IMR-90 (cell line): ENCODE measurements around the gene ACVR1B. TPM values are rescaled to one million over a fixed set of nuclear protein-coding genes. Genes with fewer than 3 reads are reported as not detected.

Experiments
- ATAC-seq: fragments of 200-7000 bp; cut with Tn5 transposase; 2 replicates; pipeline ENCODE4 v1.9.1; 2020; ENCODE audit warnings: low read depth, mild to moderate bottlenecking, moderate library complexity
- BruUV-seq: library from RNA; stranded (reverse); fragments of 400-500 nt; replicated peaks from 2 replicates; lab custom pipeline; 2021; lab: Mats Ljungman, UMichigan
- CTCF ChIA-PET: fragments of 300-600 bp; formaldehyde crosslinking; extraction: SDS; loops from one replicate; lab custom pipeline; 2021; ENCODE audit warnings: antibody characterized with exemption; lab: Yijun Ruan, JAX
- POLR2A ChIA-PET: fragments of 300-600 bp; sonication (Branson Sonifier 250); formaldehyde crosslinking; loops from one replicate; lab custom pipeline; 2022; ENCODE audit warnings: antibody characterized with exemption; ENCODE audit not compliant: unreplicated experiment; lab: Charles Lee
- DNase-seq: peaks from one replicate; pipeline ENCODE4 v3.0.0; 2013
- H2AFZ ChIP-seq: replicated peaks from 2 replicates; pipeline ENCODE3; 2013; ENCODE audit warnings: low read length, mild to moderate bottlenecking; ENCODE audit not compliant: poor library complexity
- H2AK5ac ChIP-seq: 2 replicates; pipeline ENCODE4 v1.6.1; 2013; ENCODE audit warnings: low read depth, low read length, inconsistent platforms
- H2AK9ac ChIP-seq: replicated peaks from 2 replicates; pipeline ENCODE3; 2013; ENCODE audit warnings: mild to moderate bottlenecking, low read depth, low read length, moderate library complexity; ENCODE audit not compliant: poor library complexity
- H2BK120ac ChIP-seq: 2 replicates; pipeline ENCODE4 v1.6.1; 2013; ENCODE audit warnings: low read depth, low read length, inconsistent platforms
- H2BK15ac ChIP-seq: 3 replicates; pipeline ENCODE4 v1.6.1; 2013; ENCODE audit warnings: low read depth, low read length, inconsistent platforms
- H2BK20ac ChIP-seq: 2 replicates; pipeline ENCODE4 v1.6.1; 2013; ENCODE audit warnings: low read depth, mild to moderate bottlenecking, inconsistent platforms, low read length, moderate library complexity
- H2BK5ac ChIP-seq: 2 replicates; pipeline ENCODE4 v1.6.1; 2013; ENCODE audit warnings: mild to moderate bottlenecking, low read depth, low read length, inconsistent platforms; ENCODE audit not compliant: poor library complexity, severe bottlenecking
- H3K14ac ChIP-seq: replicated peaks from 2 replicates; pipeline ENCODE4 v1.6.1; 2013; ENCODE audit warnings: low read depth, low read length, inconsistent platforms
- H3K18ac ChIP-seq: 2 replicates; pipeline ENCODE4 v1.6.1; 2013; ENCODE audit warnings: low read depth, low read length, control low read depth
- H3K23ac ChIP-seq: 2 replicates; pipeline ENCODE4 v1.6.1; 2013; ENCODE audit warnings: low read depth, low read length, inconsistent platforms
- H3K27ac ChIP-seq: 2 replicates; pipeline ENCODE4 v1.5.1; 2013; ENCODE audit warnings: mild to moderate bottlenecking, control low read depth, low read length; ENCODE audit not compliant: insufficient read depth
- H3K27me3 ChIP-seq: 2 replicates; pipeline ENCODE4 v1.6.1; 2013; ENCODE audit warnings: low read length; ENCODE audit not compliant: control insufficient read depth, insufficient read depth
- H3K36me3 ChIP-seq: 2 replicates; pipeline ENCODE4 v1.6.1; 2013; ENCODE audit warnings: low read length, mixed read lengths; ENCODE audit not compliant: control insufficient read depth, insufficient read depth
- H3K4ac ChIP-seq: 2 replicates; pipeline ENCODE4 v1.6.1; 2013; ENCODE audit warnings: low read depth, low read length, inconsistent platforms
- H3K4me1 ChIP-seq: 2 replicates; pipeline ENCODE4 v1.6.1; 2013; ENCODE audit warnings: low read length, mixed read lengths; ENCODE audit not compliant: control insufficient read depth, insufficient read depth
- H3K4me2 ChIP-seq: 2 replicates; pipeline ENCODE4 v1.6.1; 2013; ENCODE audit warnings: low read depth, mild to moderate bottlenecking, control low read depth, low read length, moderate library complexity
- H3K4me3 ChIP-seq: 2 replicates; pipeline ENCODE4 v1.5.1; 2013; ENCODE audit warnings: low read depth, mild to moderate bottlenecking, control low read depth, low read length, moderate library complexity; ENCODE audit not compliant: insufficient read depth
- H3K56ac ChIP-seq: 2 replicates; pipeline ENCODE4 v1.6.1; 2013; ENCODE audit warnings: low read length, inconsistent platforms; ENCODE audit not compliant: insufficient read depth; ENCODE audit errors: extremely low read depth
- H3K79me1 ChIP-seq, 2 experiments: 2 replicates each; pipeline ENCODE4 v1.6.1; 2013; ENCODE audit warnings: low read length in 2 of 2, inconsistent platforms in 1 of 2, low read depth in 1 of 2
- H3K9ac ChIP-seq: 2 replicates; pipeline ENCODE4 v1.6.1; 2013; ENCODE audit warnings: low read depth, low read length, control low read depth
- H3K9me1 ChIP-seq: 2 replicates; pipeline ENCODE4 v1.6.1; 2013; ENCODE audit warnings: low read length, inconsistent platforms; ENCODE audit not compliant: insufficient read depth
- H3K9me3 ChIP-seq: 2 replicates; pipeline ENCODE4 v1.6.1; 2013; ENCODE audit warnings: low read length; ENCODE audit not compliant: control insufficient read depth, insufficient read depth
- H4K20me1 ChIP-seq: 2 replicates; pipeline ENCODE4 v1.6.1; 2013; ENCODE audit warnings: low read length, inconsistent platforms; ENCODE audit not compliant: insufficient read depth
- H4K5ac ChIP-seq: 2 replicates; pipeline ENCODE4 v1.6.1; 2013; ENCODE audit warnings: mild to moderate bottlenecking, low read depth, low read length, control low read depth
- H4K8ac ChIP-seq, 2 experiments: 2 replicates each; pipeline ENCODE4 v1.6.1; 2013; ENCODE audit warnings: low read depth in 2 of 2, low read length in 2 of 2, control low read depth in 1 of 2, inconsistent platforms in 1 of 2
- H4K91ac ChIP-seq: 2 replicates; pipeline ENCODE4 v1.6.1; 2013; ENCODE audit warnings: low read depth, low read length, inconsistent platforms; ENCODE audit not compliant: insufficient read depth
- BHLHE40 ChIP-seq: fragments of 150-350 bp; IDR thresholded peaks from 2 replicates; pipeline ENCODE4 v1.6.1; 2016; ENCODE audit warnings: mild to moderate bottlenecking, low read depth, low read length
- CEBPB ChIP-seq: IDR thresholded peaks from 2 replicates; pipeline ENCODE4 v1.6.1; 2012; ENCODE audit warnings: low read depth, low read length, improper control_type of control experiment
- CHD1 ChIP-seq: IDR thresholded peaks from 2 replicates; pipeline ENCODE4 v1.6.1; 2012; ENCODE audit warnings: low read depth, low read length, improper control_type of control experiment
- FOS ChIP-seq: fragments of 150-350 bp; IDR thresholded peaks from 2 replicates; pipeline ENCODE4 v1.6.1; 2016; ENCODE audit warnings: low read depth, low read length
- MAFK ChIP-seq: IDR thresholded peaks from 2 replicates; pipeline ENCODE4 v1.6.1; 2012; ENCODE audit warnings: low read depth, low read length, improper control_type of control experiment
- MAZ ChIP-seq: IDR thresholded peaks from 2 replicates; pipeline ENCODE4 v1.6.1; 2012; ENCODE audit warnings: low read depth, mild to moderate bottlenecking, low read length, improper control_type of control experiment, moderate library complexity, borderline replicate concordance
- MXI1 ChIP-seq: IDR thresholded peaks from 2 replicates; pipeline ENCODE4 v1.6.1; 2012; ENCODE audit warnings: low read depth, mild to moderate bottlenecking, low read length, moderate library complexity, borderline replicate concordance
- NFE2L2 ChIP-seq: fragments of 150-350 bp; IDR thresholded peaks from 2 replicates; pipeline ENCODE4 v1.6.1; 2016; ENCODE audit warnings: low read depth, mild to moderate bottlenecking, low read length
- POLR2A ChIP-seq: IDR thresholded peaks from 2 replicates; pipeline ENCODE4 v1.6.1; 2012; ENCODE audit warnings: mild to moderate bottlenecking, low read depth, low read length
- RAD21 ChIP-seq: IDR thresholded peaks from 2 replicates; pipeline ENCODE4 v1.6.1; 2012; ENCODE audit warnings: low read length, improper control_type of control experiment
- RCOR1 ChIP-seq: IDR thresholded peaks from 2 replicates; pipeline ENCODE4 v1.6.1; 2012; ENCODE audit warnings: mild to moderate bottlenecking, low read length, improper control_type of control experiment; ENCODE audit not compliant: insufficient replicate concordance
- RFX5 ChIP-seq: IDR thresholded peaks from 2 replicates; pipeline ENCODE4 v1.8.0; 2012; ENCODE audit warnings: low read depth, mild to moderate bottlenecking, low read length, moderate library complexity
- SMC3 ChIP-seq: fragments of 150-350 bp; IDR thresholded peaks from 2 replicates; pipeline ENCODE4 v1.6.1; 2016; ENCODE audit warnings: low read depth, mild to moderate bottlenecking, antibody characterized with exemption, low read length, moderate library complexity
- USF2 ChIP-seq: fragments of 150-350 bp; IDR thresholded peaks from 2 replicates; pipeline ENCODE4 v1.6.1; 2017; ENCODE audit warnings: mild to moderate bottlenecking, antibody characterized with exemption, low read length, low read depth
- WGBS, 2 experiments: methylation state at CpG; one replicate each; pipeline versions ENCODE4 v1.1.5 to v1.1.7; 2013; ENCODE audit warnings: missing lambda C conversion rate in 2 of 2; ENCODE audit not compliant: insufficient read length in 1 of 2; ENCODE audit errors: extremely low coverage in 2 of 2; 5-methylcytosine and 5-hydroxymethylcytosine counted together
- dilution Hi-C: fragments of 300-500 bp; cut with HindIII; formaldehyde crosslinking; loops from one replicate; pipeline ENCODE4 v1.14.3; 2018; ENCODE audit warnings: low sequenced_read_pairs; ENCODE audit not compliant: unreplicated experiment
- in situ Hi-C: fragments of 300-500 bp; cut with MboI; formaldehyde crosslinking; loops from 3 replicates; pipeline ENCODE4 v1.14.3; 2019; ENCODE audit warnings: low sequenced_read_pairs, inconsistent platforms, mixed read lengths
- intact Hi-C: fragments of 100-400 bp; cut with micrococcal nuclease; formaldehyde crosslinking; loops from 2 replicates; pipeline ENCODE4 v1.10.0; 2022
- polyA plus RNA-seq, 3 experiments: library from polyadenylated mRNA; depleted of rRNA; stranded (reverse); fragments of >200 nt; gene quantifications; 2 replicates each; pipeline ENCODE4 v1.2.3, GENCODE V29; 2012; ENCODE audit warnings: low replicate concordance in 1 of 3
- total RNA-seq: library from RNA; depleted of rRNA; stranded (reverse); fragments of >200 nt; gene quantifications from 2 replicates; pipeline ENCODE4 v1.2.3, GENCODE V29; 2012
- TF ChIP-seq, protein P1 (sequence below): conservative IDR thresholded peaks from 2 replicates; pipeline ENCODE4 v1.5.1; 2012; ENCODE audit warnings: mild to moderate bottlenecking, low read depth, low read length, improper control_type of control experiment
- TF ChIP-seq, protein P2 (sequence below): fragments of 150-350 bp; IDR thresholded peaks from 2 replicates; pipeline ENCODE4 v1.6.1; 2016; ENCODE audit warnings: low read depth, mild to moderate bottlenecking, low read length, moderate library complexity, borderline replicate concordance

The ACVR1B gene
- total and polyA plus RNA-seq, 2 of the 4 experiments (the other 2 are of a cell fraction) = 5.7 to 13.6 TPM

DNA sequence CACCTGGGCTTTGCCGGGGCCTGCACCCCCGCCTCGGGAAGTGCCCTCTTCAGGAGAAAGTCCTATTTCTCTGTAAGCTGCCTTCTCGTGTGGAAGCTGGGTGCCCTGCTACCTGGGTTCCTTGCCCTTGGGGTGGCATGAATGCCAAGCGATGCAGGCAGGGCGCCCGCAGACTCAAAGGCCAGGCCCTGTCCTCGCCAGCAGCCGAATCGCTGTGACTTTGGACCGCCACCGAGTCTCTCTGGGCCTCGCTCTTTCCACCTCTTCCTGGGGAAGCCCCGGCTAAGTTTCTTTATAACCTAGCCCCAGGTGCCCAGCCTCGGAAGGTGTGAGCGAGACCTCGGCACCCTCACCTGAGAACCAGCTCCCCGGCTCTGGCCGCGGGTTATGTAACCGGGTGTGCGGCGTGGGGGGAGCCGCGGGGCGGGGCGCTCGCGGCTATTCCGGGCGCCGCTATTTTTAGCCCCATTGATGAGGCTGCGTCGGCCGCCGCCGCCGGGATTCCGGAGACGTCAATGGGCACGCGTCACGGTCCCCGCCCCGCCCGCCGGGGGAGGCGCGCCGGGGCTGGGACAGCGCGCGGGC lies 85.2 kb downstream of the ACVR1B start:
- no peak overlapping the region for H3K23ac ChIP-seq
- H4K91ac ChIP-seq = no peak overlapping the region
- H2BK120ac ChIP-seq = no peak overlapping the region
- H3K4me1 ChIP-seq = peaks cover 8% of the 10 kb centered on the region
- TF ChIP-seq RCOR1 (no peak), NFE2L2 (no peak), RAD21 (no peak), BHLHE40 (peak; percentile 69), MAZ (peak; percentile 94), SMC3 (no peak), POLR2A (peak; percentile 72), MXI1 (no peak), FOS (no peak), CHD1 (no peak), USF2 (no peak), CEBPB (peak; percentile 68), MAFK (no peak), RFX5 (no peak)
- TF ChIP-seq, protein P1, sequence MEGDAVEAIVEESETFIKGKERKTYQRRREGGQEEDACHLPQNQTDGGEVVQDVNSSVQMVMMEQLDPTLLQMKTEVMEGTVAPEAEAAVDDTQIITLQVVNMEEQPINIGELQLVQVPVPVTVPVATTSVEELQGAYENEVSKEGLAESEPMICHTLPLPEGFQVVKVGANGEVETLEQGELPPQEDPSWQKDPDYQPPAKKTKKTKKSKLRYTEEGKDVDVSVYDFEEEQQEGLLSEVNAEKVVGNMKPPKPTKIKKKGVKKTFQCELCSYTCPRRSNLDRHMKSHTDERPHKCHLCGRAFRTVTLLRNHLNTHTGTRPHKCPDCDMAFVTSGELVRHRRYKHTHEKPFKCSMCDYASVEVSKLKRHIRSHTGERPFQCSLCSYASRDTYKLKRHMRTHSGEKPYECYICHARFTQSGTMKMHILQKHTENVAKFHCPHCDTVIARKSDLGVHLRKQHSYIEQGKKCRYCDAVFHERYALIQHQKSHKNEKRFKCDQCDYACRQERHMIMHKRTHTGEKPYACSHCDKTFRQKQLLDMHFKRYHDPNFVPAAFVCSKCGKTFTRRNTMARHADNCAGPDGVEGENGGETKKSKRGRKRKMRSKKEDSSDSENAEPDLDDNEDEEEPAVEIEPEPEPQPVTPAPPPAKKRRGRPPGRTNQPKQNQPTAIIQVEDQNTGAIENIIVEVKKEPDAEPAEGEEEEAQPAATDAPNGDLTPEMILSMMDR = no peak
- TF ChIP-seq, protein P2, sequence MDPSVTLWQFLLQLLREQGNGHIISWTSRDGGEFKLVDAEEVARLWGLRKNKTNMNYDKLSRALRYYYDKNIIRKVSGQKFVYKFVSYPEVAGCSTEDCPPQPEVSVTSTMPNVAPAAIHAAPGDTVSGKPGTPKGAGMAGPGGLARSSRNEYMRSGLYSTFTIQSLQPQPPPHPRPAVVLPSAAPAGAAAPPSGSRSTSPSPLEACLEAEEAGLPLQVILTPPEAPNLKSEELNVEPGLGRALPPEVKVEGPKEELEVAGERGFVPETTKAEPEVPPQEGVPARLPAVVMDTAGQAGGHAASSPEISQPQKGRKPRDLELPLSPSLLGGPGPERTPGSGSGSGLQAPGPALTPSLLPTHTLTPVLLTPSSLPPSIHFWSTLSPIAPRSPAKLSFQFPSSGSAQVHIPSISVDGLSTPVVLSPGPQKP = no peak
- no peak overlapping the region for H3K9ac ChIP-seq
- H2BK5ac ChIP-seq = no peak overlapping the region
- H3K18ac ChIP-seq = no peak overlapping the region
- H3K56ac ChIP-seq = no peak overlapping the region
- no peaks in the 10 kb centered on the region for H3K9me3 ChIP-seq
- H3K79me1 ChIP-seq = peaks cover 13 to 51% of the 10 kb centered on the region in 2 experiments; a peak in 3 of 4 replicates
- H3K27ac ChIP-seq = no peak overlapping the region; the same call in 1 of the 2 replicates
- no peak overlapping the region for H2BK15ac ChIP-seq
- H3K14ac ChIP-seq = no peak overlapping the region
- H3K4me3 ChIP-seq = peak overlapping the region; percentile 72
- in situ Hi-C loops (no loop called here), dilution Hi-C loops (no loop called here), intact Hi-C loops (no loop called here)
- ChIA-PET CTCF (interaction anchor here (1.8 kb wide), 1 partner anchor 11 kb away, joined by 7 read pairs; no protein-coding TSS in a partner anchor), POLR2A (no interaction called here)
- peaks cover 32% of the 10 kb centered on the region for H4K20me1 ChIP-seq
- H3K4ac ChIP-seq = no peak overlapping the region
- BruUV-seq = no TSS peak
- H2BK20ac ChIP-seq = no peak overlapping the region
- H2AFZ ChIP-seq = peak overlapping the region; percentile 73
- H3K4me2 ChIP-seq = peak overlapping the region; percentile 87
- ATAC-seq (peak; percentile 59), DNase-seq (peak; percentile 75)
- H4K8ac ChIP-seq = no peak overlapping the region
- H3K9me1 ChIP-seq = peaks cover 27% of the 10 kb centered on the region
- no peaks in the 10 kb centered on the region for H3K27me3 ChIP-seq
- peak overlapping the region; percentile 85 for H2AK9ac ChIP-seq
- H3K36me3 ChIP-seq = no peaks in the 10 kb centered on the region
- 18% methylated on average over 35 of the region's 53 CpGs; no CpG with 5 or more reads in 1 of the 2 experiments for WGBS, 2 experiments
- peak overlapping the region; percentile 36; the same call in 1 of the 2 replicates for H2AK5ac ChIP-seq
- H4K5ac ChIP-seq = no peak overlapping the region
